Vagina (tissue), 2 donors: ENCODE data around the gene SAT2. TPM values are rescaled to one million over a fixed set of nuclear protein-coding genes. Genes with fewer than 3 reads are reported as not detected.
A peak's percentile ranks its signal among the peaks of the same experiment; 100 is the strongest.
"Not testable (repeated sequence)": the region's sequence is repeated elsewhere in the genome, so short reads cannot be mapped to it uniquely, and the experiment has no call there.

ENCODE experiments used
- DNase-seq, 2 donors: peaks; one replicate each; pipeline ENCODE4 v3.0.0-alpha.2; 2017; ENCODE audit errors: extremely low spot score in 2 of 2
- H3K27ac ChIP-seq: fragments of 200-600 bp; sonication (generic); one replicate; pipeline ENCODE4 v1.5.1; 2019
- H3K27me3 ChIP-seq: fragments of 200-600 bp; sonication (generic); one replicate; pipeline ENCODE4 v1.5.1; 2019
- H3K36me3 ChIP-seq, 2 donors: fragments of 200-600 bp; sonication (generic); one replicate each; pipeline ENCODE4 v1.5.1; 2017 to 2019
- H3K4me1 ChIP-seq: fragments of 200-600 bp; sonication (generic); one replicate; pipeline ENCODE4 v1.5.1; 2019
- H3K4me3 ChIP-seq, 2 donors: fragments of 200-600 bp; sonication (generic); 1 replicate in 1 of 2; 2 replicates in 1 of 2; pipeline ENCODE4 v1.5.1; 2016 to 2019
- H3K9me3 ChIP-seq: fragments of 200-600 bp; sonication (generic); one replicate; pipeline ENCODE4 v1.5.1; 2019
- CTCF ChIP-seq, 3 experiments: fragments of 450-650 bp in 2 of 3; fragments of 200-600 bp in 1 of 3; sonication (generic) in 1 of 3; IDR thresholded peaks; one replicate each; pipeline ENCODE4 v1.5.1; 2017 to 2019; ENCODE audit warnings: antibody characterized with exemption in 3 of 3, mild to moderate bottlenecking in 2 of 3, moderate library complexity in 2 of 3
- POLR2A ChIP-seq, 2 donors: fragments of 450-650 bp; IDR thresholded peaks; one replicate each; pipeline ENCODE4 v1.6.1; 2017; ENCODE audit warnings: antibody characterized with exemption in 2 of 2, mild to moderate bottlenecking in 2 of 2, moderate library complexity in 2 of 2
- POLR2AphosphoS5 ChIP-seq, 2 donors: sonication (generic); formaldehyde crosslinking; IDR thresholded peaks; one replicate each; pipeline ENCODE4 v1.9.0; 2017; ENCODE audit warnings: antibody characterized with exemption in 2 of 2, mild to moderate bottlenecking in 2 of 2, low read depth in 1 of 2; ENCODE audit not compliant: insufficient read depth in 1 of 2
- intact Hi-C: fragments of 100-400 bp; cut with DNase I; formaldehyde crosslinking; loops from one replicate; pipeline ENCODE4 v1.15.1; 2023
- total RNA-seq: library from RNA; depleted of rRNA; stranded (reverse); fragments of >200 nt; gene quantifications from one replicate; pipeline ENCODE4 v1.2.3, GENCODE V29; 2016

Gene SAT2
- total RNA-seq, 1 donor from 2014 or later, result 69.7 TPM

- no peak for DNase-seq
These were observed 13.7 kb downstream of the SAT2 start for GRCh38 chr17:7613769-7614424.

GRCh38 chr17:7612294-7612640 is 15.4 kb downstream of the SAT2 start:
- Histone ChIP-seq H3K36me3 (no peaks in the 10 kb centered on the region), H3K27me3 (no peaks in the 10 kb centered on the region), H3K4me1 (peaks cover 55% of the 10 kb centered on the region), H3K4me3 (no peak overlapping the region), H3K9me3 (no peaks in the 10 kb centered on the region), H3K27ac (no peak overlapping the region)
- DNase-seq, result no peak
- intact Hi-C loops, result no loop called here
- TF ChIP-seq POLR2AphosphoS5 (IDR thresholded peaks at IDR 0.05; ENCODE audit: insufficient read depth in 1 of 2, low read depth in 1 of 2), result no peak
- no peak for TF ChIP-seq POLR2A (IDR thresholded peaks at IDR 0.05)
- TF ChIP-seq CTCF (IDR thresholded peaks at IDR 0.05), result no peak

More at GRCh38 chr17:7613769-7614424, 13.7 kb downstream of the SAT2 start:
- Histone ChIP-seq H3K4me1 (peaks cover 55% of the 10 kb centered on the region), H3K36me3 (no peaks in the 10 kb centered on the region), H3K27ac (peak overlapping the region; percentile 86), H3K9me3 (no peaks in the 10 kb centered on the region), H3K27me3 (no peaks in the 10 kb centered on the region), H3K4me3 (peak overlapping the region; percentile 83 to 98)
- intact Hi-C loops, result loop anchor here (2.0 kb wide), 1 partner anchor 73 kb away; the partner anchor contains the start of gene TP53
- TF ChIP-seq POLR2A (IDR thresholded peaks at IDR 0.05) (no peak), CTCF (IDR thresholded peaks at IDR 0.05) (no peak), POLR2AphosphoS5 (IDR thresholded peaks at IDR 0.05; ENCODE audit: insufficient read depth in 1 of 2, low read depth in 1 of 2) (no peak)

GRCh38 chr17:7611635-7612293 is 15.9 kb downstream of the SAT2 start:
- Histone ChIP-seq H3K27me3 (no peaks in the 10 kb centered on the region), H3K4me1 (peaks cover 55% of the 10 kb centered on the region), H3K4me3 (no peak overlapping the region), H3K27ac (no peak overlapping the region), H3K36me3 (no peaks in the 10 kb centered on the region), H3K9me3 (no peaks in the 10 kb centered on the region)
- no peak for TF ChIP-seq POLR2A (IDR thresholded peaks at IDR 0.05)
- TF ChIP-seq POLR2AphosphoS5 (IDR thresholded peaks at IDR 0.05; ENCODE audit: insufficient read depth in 1 of 2, low read depth in 1 of 2), result no peak
- TF ChIP-seq CTCF (IDR thresholded peaks at IDR 0.05), result no peak
- intact Hi-C loops, result no loop called here
- DNase-seq, result no peak

GRCh38 chr17:7610641-7611040 is 17.0 kb downstream of the SAT2 start:
- Histone ChIP-seq H3K27me3 (no peaks in the 10 kb centered on the region), H3K4me1 (peaks cover 54% of the 10 kb centered on the region), H3K27ac (no peak overlapping the region), H3K9me3 (no peaks in the 10 kb centered on the region), H3K36me3 (no peaks in the 10 kb centered on the region), H3K4me3 (no peak overlapping the region)
- TF ChIP-seq POLR2A (IDR thresholded peaks at IDR 0.05) (no peak), POLR2AphosphoS5 (IDR thresholded peaks at IDR 0.05; ENCODE audit: insufficient read depth in 1 of 2, low read depth in 1 of 2) (no peak), CTCF (IDR thresholded peaks at IDR 0.05) (no peak)
- no peak for DNase-seq
- intact Hi-C loops, result no loop called here

- Histone ChIP-seq H3K27me3 (no peaks in the 10 kb centered on the region), H3K4me1 (peaks cover 20% of the 10 kb centered on the region), H3K9me3 (no peaks in the 10 kb centered on the region), H3K4me3 (no peak overlapping the region), H3K36me3 (peaks cover 6 to 43% of the 10 kb centered on the region in 2 donors), H3K27ac (no peak overlapping the region)
- intact Hi-C loops, result no loop called here
- no peak for DNase-seq
- TF ChIP-seq CTCF (IDR thresholded peaks at IDR 0.05) (no peak), POLR2A (IDR thresholded peaks at IDR 0.05) (no peak), POLR2AphosphoS5 (IDR thresholded peaks at IDR 0.05; ENCODE audit: insufficient read depth in 1 of 2, low read depth in 1 of 2) (no peak)
These were observed 21.3 kb downstream of the SAT2 start for GRCh38 chr17:7606280-7606679.

GRCh38 chr17:7597561-7597960 is 30.1 kb downstream of the SAT2 start:
- H3K27me3 ChIP-seq, H3K9me3 ChIP-seq, H3K27ac ChIP-seq, intact Hi-C loops, H3K4me3 ChIP-seq, H3K4me1 ChIP-seq, DNase-seq: not testable (repeated sequence)
- peaks cover 5 to 88% of the 10 kb centered on the region in 2 donors for H3K36me3 ChIP-seq
